HepG2 (cell line): ENCODE results near the gene ZNRF3. TPM values are rescaled to one million over a fixed set of nuclear protein-coding genes. Genes with fewer than 3 reads are reported as not detected.

ENCODE experiments used
- ATAC-seq: fragments of 200-7000 bp; cut with Tn5 transposase; 3 replicates; pipeline ENCODE4 v1.9.1; 2020; ENCODE audit warnings: mild to moderate bottlenecking, moderate library complexity
- BruUV-seq: library from RNA; stranded (reverse); fragments of 400-500 nt; replicated peaks from 2 replicates; lab custom pipeline; 2021; lab: Mats Ljungman, UMichigan
- CTCF ChIA-PET: fragments of 300-600 bp; formaldehyde crosslinking; extraction: SDS; loops from one replicate; lab custom pipeline; 2021; ENCODE audit warnings: low total read pairs, inconsistent platforms, low intra/inter-chr PET ratio; lab: Yijun Ruan, JAX
- POLR2A ChIA-PET: fragments of 350-600 bp; sonication (Branson Sonifier 250); formaldehyde crosslinking; loops from one replicate; lab custom pipeline; 2020; ENCODE audit warnings: antibody characterized with exemption, inconsistent platforms; lab: Yijun Ruan, JAX
- DNase-seq: peaks from one replicate; pipeline ENCODE4 v3.0.0-alpha.2; 2015; ENCODE audit warnings: low spot score
- FAIRE-seq: peaks from 3 replicates; lab custom pipeline; 2011; peaks lifted over from hg19 to GRCh38; lab: Jason Lieb, UNC
- H2AFZ ChIP-seq: one replicate; pipeline ENCODE4 v1.6.1; 2011; ENCODE audit warnings: low read length, inconsistent platforms
- H3K27ac ChIP-seq: fragments of 300-600 bp; 3 replicates; pipeline ENCODE4 v1.8.0; 2011; ENCODE audit warnings: mixed run types, mild to moderate bottlenecking, mixed read lengths, low read length, inconsistent platforms; ENCODE audit not compliant: insufficient read depth; ENCODE audit errors: extremely low read length
- H3K27me3 ChIP-seq, 2 experiments: fragments of 200-600 bp in 1 of 2; 2 replicates in 1 of 2; 3 replicates in 1 of 2; pipeline versions ENCODE4 v1.6.0 to v1.8.0; 2011; ENCODE audit warnings: low read length in 2 of 2, mild to moderate bottlenecking in 2 of 2, moderate library complexity in 2 of 2, inconsistent platforms in 1 of 2; ENCODE audit not compliant: insufficient read depth in 2 of 2, control insufficient read depth in 1 of 2
- H3K36me3 ChIP-seq, 2 experiments: fragments of 200-600 bp in 1 of 2; replicated peaks in 1 of 2; 2 replicates in 1 of 2; 3 replicates in 1 of 2; pipeline versions ENCODE4 v1.5.1 to v1.8.0; 2011; ENCODE audit warnings: low read length in 2 of 2, inconsistent platforms in 1 of 2; ENCODE audit not compliant: insufficient read depth in 2 of 2, control insufficient read depth in 1 of 2
- H3K4me1 ChIP-seq: 2 replicates; pipeline ENCODE4 v1.5.1; 2012; ENCODE audit warnings: low read length, inconsistent platforms; ENCODE audit not compliant: insufficient read depth
- H3K4me2 ChIP-seq: 2 replicates; pipeline ENCODE4 v1.6.0; 2011; ENCODE audit warnings: low read depth, low read length, inconsistent platforms
- H3K4me3 ChIP-seq, 3 experiments: fragments of 200-600 bp in 1 of 3; sonication (generic), shearing (Covaris generic) in 1 of 3; replicated peaks in 1 of 3; 2 replicates each; pipeline ENCODE4 v1.5.1; 2011 to 2016; ENCODE audit warnings: low read length in 3 of 3, inconsistent platforms in 2 of 3, low read depth in 2 of 3, mild to moderate bottlenecking in 2 of 3, control low read depth in 1 of 3, mixed read lengths in 1 of 3; ENCODE audit not compliant: insufficient read depth in 1 of 3
- H3K79me2 ChIP-seq: one replicate; pipeline ENCODE4 v1.6.1; 2011; ENCODE audit warnings: low read length, inconsistent platforms; ENCODE audit not compliant: insufficient read depth
- H3K9ac ChIP-seq: 2 replicates; pipeline ENCODE4 v1.6.0; 2011; ENCODE audit warnings: mild to moderate bottlenecking, low read depth, low read length, inconsistent platforms; ENCODE audit not compliant: insufficient read depth
- H3K9me3 ChIP-seq: 2 replicates; pipeline ENCODE4 v1.5.1; 2012; ENCODE audit warnings: mild to moderate bottlenecking, low read length
- H4K20me1 ChIP-seq: 2 replicates; pipeline ENCODE4 v1.6.0; 2011; ENCODE audit warnings: inconsistent platforms, mild to moderate bottlenecking, low read length, moderate library complexity; ENCODE audit not compliant: insufficient read depth
- AGO1 ChIP-seq: fragments of 200-400 bp; formaldehyde crosslinking; IDR thresholded peaks from 2 replicates; pipeline ENCODE4 v1.6.1; 2017; ENCODE audit warnings: mild to moderate bottlenecking, low read depth, low read length, moderate library complexity; ENCODE audit not compliant: poor library complexity, severe bottlenecking
- CCAR2 ChIP-seq: fragments of 200-400 bp; formaldehyde crosslinking; optimal IDR thresholded peaks from 2 replicates; pipeline ENCODE3; 2018; ENCODE audit warnings: low read depth, mild to moderate bottlenecking, low read length, moderate library complexity
- FOXA1 ChIP-seq, 2 experiments: fragments of 450-650 bp in 1 of 2; sonication (generic) in 1 of 2; formaldehyde crosslinking in 1 of 2; IDR thresholded peaks; 2 replicates each; pipeline versions ENCODE4 v1.4.0 to v1.6.1; 2016 to 2020; ENCODE audit warnings: missing genetic modification reagents in 1 of 2
- PPARG ChIP-seq: conservative IDR thresholded peaks from 2 replicates; pipeline ENCODE4 v1.6.1; 2016; ENCODE audit warnings: missing biosample characterization, missing genetic modification reagents
- SSRP1 ChIP-seq: IDR thresholded peaks from 2 replicates; pipeline ENCODE4 v1.6.1; 2016; ENCODE audit warnings: control low read depth
- ZNF264 ChIP-seq: sonication (generic); formaldehyde crosslinking; IDR thresholded peaks from 2 replicates; pipeline ENCODE4 v1.4.0; 2020; ENCODE audit warnings: missing genetic modification reagents
- ZNF383 ChIP-seq: sonication (generic); formaldehyde crosslinking; IDR thresholded peaks from 2 replicates; pipeline ENCODE4 v1.4.0; 2020; ENCODE audit warnings: missing genetic modification reagents, mild to moderate bottlenecking, borderline replicate concordance
- WGBS: methylation state at CpG from one replicate; pipeline ENCODE4 v1.1.6; 2017; ENCODE audit warnings: low lambda C conversion rate; 5-methylcytosine and 5-hydroxymethylcytosine counted together
- in situ Hi-C: cut with HindIII; loops from 2 replicates; pipeline ENCODE4 v1.10.0; 2017; ENCODE audit warnings: low pct_unique_long_range_greater_than_20kb; ENCODE audit not compliant: extremely low pct_ligation_motif_present
- intact Hi-C: fragments of 100-400 bp; cut with micrococcal nuclease; formaldehyde crosslinking; loops from one replicate; pipeline ENCODE4 v1.10.0; 2022; ENCODE audit not compliant: unreplicated experiment
- polyA plus RNA-seq, 8 experiments: library from polyadenylated mRNA; depleted of rRNA in 3 of 8; stranded (reverse) in 7 of 8; unstranded in 1 of 8; fragments of >200 nt; fragmentation: Illumina TruSeq in 4 of 8; extraction: Trizol in 4 of 8; gene quantifications; 2 replicates each; pipeline versions ENCODE4 v1.2.1 to v1.2.3, GENCODE V29; 2011 to 2016; ENCODE audit warnings: low read depth in 4 of 8, missing spikeins in 1 of 8, mixed read lengths in 1 of 8; ENCODE audit not compliant: insufficient read depth in 1 of 8
- total RNA-seq, 5 experiments: library from RNA; depleted of rRNA; stranded (reverse); fragments of >200 nt; fragmentation: Illumina TruSeq; extraction: Trizol; gene quantifications; 2 replicates each; pipeline ENCODE4 v1.2.3, GENCODE V29; 2016; ENCODE audit warnings: low read depth in 1 of 5
- TF ChIP-seq, protein P1 (sequence below): sonication (generic); formaldehyde crosslinking; IDR thresholded peaks from one replicate; pipeline ENCODE4 v1.5.1; 2020; ENCODE audit warnings: mild to moderate bottlenecking, missing genetic modification reagents; ENCODE audit errors: not compliant biosample characterization
- TF ChIP-seq, protein P2 (sequence below), 2 experiments: fragments of 450-650 bp in 1 of 2; sonication (generic) in 1 of 2; formaldehyde crosslinking; IDR thresholded peaks; 2 replicates each; pipeline versions ENCODE4 v1.5.0 to v1.8.0; 2020 to 2022; ENCODE audit warnings: mild to moderate bottlenecking in 1 of 2, missing genetic modification reagents in 1 of 2

The ZNRF3 gene
- total and polyA plus RNA-seq, 2 of the 13 experiments (the other 11 are each of a cell fraction or from before 2014, with no cell fraction given) = 20.3 to 36.7 TPM

DNA sequence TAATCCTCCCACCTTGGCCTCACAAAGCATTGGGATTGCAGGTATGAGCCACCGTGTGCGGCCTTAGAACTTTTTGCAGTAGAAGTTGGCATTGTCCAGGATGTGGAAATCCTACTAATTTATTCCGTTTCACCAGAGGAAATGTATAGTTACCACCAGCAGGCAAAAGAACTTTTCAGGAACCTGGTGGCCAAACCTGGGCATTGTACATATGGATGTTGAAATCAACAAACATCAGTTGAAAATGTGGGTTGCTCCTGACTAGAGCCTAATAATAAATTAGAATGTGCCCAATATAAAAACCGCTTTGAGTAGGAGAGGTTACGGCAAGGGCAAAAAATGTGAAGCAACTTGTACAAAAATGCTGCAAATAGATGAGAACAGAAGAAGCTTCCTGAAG, 42.3 kb upstream of the ZNRF3 start:
- Histone ChIP-seq H3K9ac (no peak overlapping the region), H3K79me2 (no peaks in the 10 kb centered on the region), H3K27me3 (no peaks in the 10 kb centered on the region), H3K27ac (no peak overlapping the region), H2AFZ (no peak overlapping the region), H3K9me3 (no peaks in the 10 kb centered on the region), H3K36me3 (no peaks in the 10 kb centered on the region), H4K20me1 (no peaks in the 10 kb centered on the region), H3K4me1 (peaks cover 33% of the 10 kb centered on the region), H3K4me2 (no peak overlapping the region), H3K4me3 (no peak overlapping the region)
- POLR2A ChIA-PET = no interaction called here
- DNase-seq (peak; percentile 34), FAIRE-seq (peak; percentile 8), ATAC-seq (peak; percentile 62)
- 86% methylated on average over 5 of the region's 5 CpGs for WGBS
- in situ Hi-C loops (no loop called here), intact Hi-C loops (no loop called here)
- BruUV-seq = no TSS peak
- TF ChIP-seq FOXA1 (IDR thresholded peaks at IDR 0.05) = no peak
- TF ChIP-seq FOXA1 (CRISPR knock-in tag; IDR thresholded peaks at IDR 0.05) = 0 out of 2 replicates have a peak, but pooled peaks have one; percentile 26
- TF ChIP-seq ZNF264 (CRISPR knock-in tag) = no peak
- CTCF ChIA-PET = no interaction called here

DNA sequence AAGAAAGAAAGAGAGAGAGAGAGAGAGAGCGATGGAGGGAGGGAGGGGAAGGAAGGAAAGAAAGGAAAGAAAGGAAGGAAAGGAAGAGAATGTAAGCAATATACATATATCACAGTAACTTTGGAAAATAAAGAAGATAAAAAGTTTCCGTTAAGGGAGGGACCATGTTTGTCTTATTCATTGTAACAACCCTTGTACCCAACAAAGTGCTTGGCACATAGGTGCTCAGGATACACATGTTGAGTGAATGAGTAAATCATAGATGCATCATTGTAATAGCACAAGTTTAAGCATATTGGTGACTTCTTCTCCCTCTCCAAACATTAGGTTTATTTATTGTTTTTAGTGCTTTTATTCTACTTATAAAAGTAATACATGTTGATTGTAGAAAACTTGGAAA, 39.7 kb upstream of the ZNRF3 start:
- H3K27me3 ChIP-seq = no peaks in the 10 kb centered on the region
- ATAC-seq (no peak), DNase-seq (no peak), FAIRE-seq (no peak)
- no peaks in the 10 kb centered on the region for H3K36me3 ChIP-seq
- H2AFZ ChIP-seq = no peak overlapping the region
- ChIA-PET CTCF (no interaction called here), POLR2A (no interaction called here)
- no peak overlapping the region for H3K4me3 ChIP-seq
- in situ Hi-C loops = no loop called here
- H3K27ac ChIP-seq = no peak overlapping the region
- H3K4me1 ChIP-seq = peaks cover 25% of the 10 kb centered on the region
- H3K9me3 ChIP-seq = peaks cover 6% of the 10 kb centered on the region
- no peaks in the 10 kb centered on the region for H3K79me2 ChIP-seq
- no peak overlapping the region for H3K9ac ChIP-seq
- H3K4me2 ChIP-seq = no peak overlapping the region
- H4K20me1 ChIP-seq = no peaks in the 10 kb centered on the region
- WGBS = 79% methylated on average over 2 of the region's 2 CpGs
- no TSS peak for BruUV-seq
- intact Hi-C loops = no loop called here
- TF ChIP-seq PPARG = no peak
- no peak for TF ChIP-seq CCAR2
- TF ChIP-seq AGO1 = no peak
- no peak for TF ChIP-seq SSRP1 (CRISPR knock-in tag)
- TF ChIP-seq, protein P1, sequence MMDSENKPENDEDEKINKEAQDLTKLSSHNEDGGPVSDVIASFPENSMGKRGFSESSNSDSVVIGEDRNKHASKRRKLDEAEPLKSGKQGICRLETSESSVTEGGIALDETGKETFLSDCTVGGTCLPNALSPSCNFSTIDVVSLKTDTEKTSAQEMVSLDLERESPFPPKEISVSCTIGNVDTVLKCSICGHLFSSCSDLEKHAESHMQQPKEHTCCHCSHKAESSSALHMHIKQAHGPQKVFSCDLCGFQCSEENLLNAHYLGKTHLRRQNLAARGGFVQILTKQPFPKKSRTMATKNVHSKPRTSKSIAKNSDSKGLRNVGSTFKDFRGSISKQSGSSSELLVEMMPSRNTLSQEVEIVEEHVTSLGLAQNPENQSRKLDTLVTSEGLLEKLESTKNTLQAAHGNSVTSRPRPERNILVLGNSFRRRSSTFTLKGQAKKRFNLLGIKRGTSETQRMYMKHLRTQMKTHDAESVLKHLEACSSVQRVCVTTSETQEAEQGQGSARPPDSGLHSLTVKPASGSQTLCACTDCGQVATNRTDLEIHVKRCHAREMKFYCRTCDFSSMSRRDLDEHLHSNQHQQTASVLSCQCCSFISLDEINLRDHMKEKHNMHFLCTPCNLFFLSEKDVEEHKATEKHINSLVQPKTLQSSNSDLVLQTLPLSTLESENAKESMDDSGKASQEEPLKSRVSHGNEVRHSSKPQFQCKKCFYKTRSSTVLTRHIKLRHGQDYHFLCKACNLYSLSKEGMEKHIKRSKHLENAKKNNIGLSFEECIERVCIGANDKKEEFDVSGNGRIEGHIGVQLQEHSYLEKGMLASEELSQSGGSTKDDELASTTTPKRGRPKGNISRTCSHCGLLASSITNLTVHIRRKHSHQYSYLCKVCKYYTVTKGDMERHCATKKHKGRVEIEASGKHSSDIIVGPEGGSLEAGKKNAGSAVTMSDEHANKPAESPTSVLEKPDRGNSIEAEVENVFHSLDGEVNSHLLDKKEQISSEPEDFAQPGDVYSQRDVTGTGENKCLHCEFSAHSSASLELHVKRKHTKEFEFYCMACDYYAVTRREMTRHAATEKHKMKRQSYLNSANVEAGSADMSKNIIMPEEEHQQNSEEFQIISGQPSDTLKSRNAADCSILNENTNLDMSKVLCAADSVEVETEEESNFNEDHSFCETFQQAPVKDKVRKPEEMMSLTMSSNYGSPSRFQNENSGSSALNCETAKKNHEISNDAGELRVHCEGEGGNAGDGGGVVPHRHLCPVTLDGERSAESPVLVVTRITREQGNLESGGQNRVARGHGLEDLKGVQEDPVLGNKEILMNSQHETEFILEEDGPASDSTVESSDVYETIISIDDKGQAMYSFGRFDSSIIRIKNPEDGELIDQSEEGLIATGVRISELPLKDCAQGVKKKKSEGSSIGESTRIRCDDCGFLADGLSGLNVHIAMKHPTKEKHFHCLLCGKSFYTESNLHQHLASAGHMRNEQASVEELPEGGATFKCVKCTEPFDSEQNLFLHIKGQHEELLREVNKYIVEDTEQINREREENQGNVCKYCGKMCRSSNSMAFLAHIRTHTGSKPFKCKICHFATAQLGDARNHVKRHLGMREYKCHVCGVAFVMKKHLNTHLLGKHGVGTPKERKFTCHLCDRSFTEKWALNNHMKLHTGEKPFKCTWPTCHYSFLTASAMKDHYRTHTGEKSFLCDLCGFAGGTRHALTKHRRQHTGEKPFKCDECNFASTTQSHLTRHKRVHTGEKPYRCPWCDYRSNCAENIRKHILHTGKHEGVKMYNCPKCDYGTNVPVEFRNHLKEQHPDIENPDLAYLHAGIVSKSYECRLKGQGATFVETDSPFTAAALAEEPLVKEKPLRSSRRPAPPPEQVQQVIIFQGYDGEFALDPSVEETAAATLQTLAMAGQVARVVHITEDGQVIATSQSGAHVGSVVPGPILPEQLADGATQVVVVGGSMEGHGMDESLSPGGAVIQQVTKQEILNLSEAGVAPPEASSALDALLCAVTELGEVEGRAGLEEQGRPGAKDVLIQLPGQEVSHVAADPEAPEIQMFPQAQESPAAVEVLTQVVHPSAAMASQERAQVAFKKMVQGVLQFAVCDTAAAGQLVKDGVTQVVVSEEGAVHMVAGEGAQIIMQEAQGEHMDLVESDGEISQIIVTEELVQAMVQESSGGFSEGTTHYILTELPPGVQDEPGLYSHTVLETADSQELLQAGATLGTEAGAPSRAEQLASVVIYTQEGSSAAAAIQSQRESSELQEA = no peak
- TF ChIP-seq ZNF383 (CRISPR knock-in tag) = no peak
- TF ChIP-seq, protein P2, sequence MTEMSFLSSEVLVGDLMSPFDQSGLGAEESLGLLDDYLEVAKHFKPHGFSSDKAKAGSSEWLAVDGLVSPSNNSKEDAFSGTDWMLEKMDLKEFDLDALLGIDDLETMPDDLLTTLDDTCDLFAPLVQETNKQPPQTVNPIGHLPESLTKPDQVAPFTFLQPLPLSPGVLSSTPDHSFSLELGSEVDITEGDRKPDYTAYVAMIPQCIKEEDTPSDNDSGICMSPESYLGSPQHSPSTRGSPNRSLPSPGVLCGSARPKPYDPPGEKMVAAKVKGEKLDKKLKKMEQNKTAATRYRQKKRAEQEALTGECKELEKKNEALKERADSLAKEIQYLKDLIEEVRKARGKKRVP (CRISPR knock-in tag; IDR thresholded peaks at IDR 0.05) = no peak
